Breast epithelium (tissue), 4 donors: ENCODE results near the gene COQ9. TPM values are rescaled to one million over a fixed set of nuclear protein-coding genes. Genes with fewer than 3 reads are reported as not detected.
A peak's percentile ranks its signal among the peaks of the same experiment; 100 is the strongest.

ENCODE experiments used
- DNase-seq, 2 donors: peaks; one replicate each; pipeline ENCODE4 v3.0.0-alpha.2; 2019; ENCODE audit warnings: low spot score in 2 of 2
- H3K27ac ChIP-seq, 2 donors: fragments of 200-600 bp; sonication (generic) in 1 of 2; one replicate each; pipeline ENCODE4 v1.5.1; 2016 to 2019; ENCODE audit warnings: mild to moderate bottlenecking in 1 of 2
- H3K27me3 ChIP-seq, 2 donors: fragments of 200-600 bp; sonication (generic) in 1 of 2; one replicate each; pipeline versions ENCODE4 v1.5.1 to v1.6.0; 2017 to 2019; ENCODE audit warnings: control low read depth in 1 of 2, mild to moderate bottlenecking in 1 of 2
- H3K36me3 ChIP-seq: fragments of 200-600 bp; one replicate; pipeline ENCODE4 v1.5.1; 2019
- H3K4me1 ChIP-seq, 2 donors: fragments of 200-600 bp; sonication (generic); one replicate each; pipeline ENCODE4 v1.5.1; 2016 to 2019; ENCODE audit warnings: control low read depth in 1 of 2
- H3K4me3 ChIP-seq, 3 donors: fragments of 200-600 bp; sonication (generic); 1 replicate in 2 of 3; 2 replicates in 1 of 3; pipeline ENCODE4 v1.5.1; 2016 to 2019; ENCODE audit warnings: mild to moderate bottlenecking in 3 of 3, moderate library complexity in 2 of 3
- H3K9me3 ChIP-seq, 2 donors: fragments of 200-600 bp; sonication (generic) in 1 of 2; one replicate each; pipeline ENCODE4 v1.5.1; 2016 to 2019; ENCODE audit warnings: control low read depth in 1 of 2
- CTCF ChIP-seq, 3 donors: fragments of 450-650 bp; IDR thresholded peaks; one replicate each; pipeline ENCODE4 v1.5.1; 2016 to 2017; ENCODE audit warnings: antibody characterized with exemption in 3 of 3, mild to moderate bottlenecking in 3 of 3, moderate library complexity in 3 of 3
- POLR2A ChIP-seq: fragments of 450-650 bp; IDR thresholded peaks from one replicate; pipeline ENCODE4 v1.6.1; 2016; ENCODE audit warnings: antibody characterized with exemption, mild to moderate bottlenecking, moderate library complexity
- POLR2AphosphoS5 ChIP-seq, 3 donors: sonication (generic); formaldehyde crosslinking; IDR thresholded peaks; one replicate each; pipeline ENCODE4 v1.6.1; 2017; ENCODE audit warnings: antibody characterized with exemption in 3 of 3
- intact Hi-C: fragments of 100-400 bp; cut with DNase I; formaldehyde crosslinking; loops from one replicate; pipeline ENCODE4 v1.15.1; 2023; ENCODE audit warnings: low total_unique reads
- total RNA-seq, 3 donors: library from RNA; depleted of rRNA; stranded (reverse); fragments of >200 nt; gene quantifications; one replicate each; pipeline ENCODE4 v1.1.0, GENCODE V29; 2016

COQ9 gene
- total RNA-seq, 3 donors from 2014 or later = 36.0 to 42.6 (median 40.7) TPM

- H3K27ac ChIP-seq = no peak overlapping the region
- no peaks in the 10 kb centered on the region for H3K4me1 ChIP-seq
- no peak for TF ChIP-seq CTCF (IDR thresholded peaks at IDR 0.05)
- intact Hi-C loops = no loop called here
- H3K27me3 ChIP-seq = no peaks in the 10 kb centered on the region
- H3K4me3 ChIP-seq = no peak overlapping the region
- H3K36me3 ChIP-seq = no peaks in the 10 kb centered on the region
- H3K9me3 ChIP-seq = no peaks in the 10 kb centered on the region
- DNase-seq = no peak
Measured at GRCh38 chr16:57406881-57407280, 40.4 kb upstream of the COQ9 start.

GRCh38 chr16:57407521-57408353 lies 39.5 kb upstream of the COQ9 start:
- H3K4me3 ChIP-seq = no peak overlapping the region
- no peak for DNase-seq
- H3K36me3 ChIP-seq = no peaks in the 10 kb centered on the region
- H3K9me3 ChIP-seq = no peaks in the 10 kb centered on the region
- no peaks in the 10 kb centered on the region for H3K27me3 ChIP-seq
- H3K27ac ChIP-seq = no peak overlapping the region
- no peaks in the 10 kb centered on the region for H3K4me1 ChIP-seq
- TF ChIP-seq CTCF (IDR thresholded peaks at IDR 0.05) = no peak
- intact Hi-C loops = no loop called here

- peak overlapping the region in 1 of 2 donors; percentile 1 for H3K27ac ChIP-seq
Measured at GRCh38 chr16:57409065-57409464, 38.2 kb upstream of the COQ9 start.

GRCh38 chr16:57409870-57410587 lies 37.2 kb upstream of the COQ9 start:
- H3K27me3 ChIP-seq = no peaks in the 10 kb centered on the region
- TF ChIP-seq POLR2A (no peak), CTCF (IDR thresholded peaks at IDR 0.05) (no peak), POLR2AphosphoS5 (IDR thresholded peaks at IDR 0.05) (no peak)
- no peaks in the 10 kb centered on the region for H3K9me3 ChIP-seq
- peak overlapping the region in 1 of 2 donors; percentile 38 for H3K27ac ChIP-seq
- no peak for DNase-seq
- H3K4me3 ChIP-seq = no peak overlapping the region
- intact Hi-C loops = no loop called here
- no peaks in the 10 kb centered on the region for H3K4me1 ChIP-seq
- H3K36me3 ChIP-seq = no peaks in the 10 kb centered on the region

More at GRCh38 chr16:57409065-57409464, 38.2 kb upstream of the COQ9 start:
- intact Hi-C loops = no loop called here
- no peak for TF ChIP-seq CTCF (IDR thresholded peaks at IDR 0.05)
- no peak for TF ChIP-seq POLR2AphosphoS5 (IDR thresholded peaks at IDR 0.05)
- no peak for TF ChIP-seq POLR2A
- H3K9me3 ChIP-seq = no peaks in the 10 kb centered on the region
- no peak overlapping the region for H3K4me3 ChIP-seq
- no peaks in the 10 kb centered on the region for H3K4me1 ChIP-seq
- no peaks in the 10 kb centered on the region for H3K27me3 ChIP-seq
- H3K36me3 ChIP-seq = no peaks in the 10 kb centered on the region
- DNase-seq = no peak

GRCh38 chr16:57411362-57411976 lies 35.8 kb upstream of the COQ9 start:
- Histone ChIP-seq H3K4me3 (no peak overlapping the region), H3K27me3 (no peaks in the 10 kb centered on the region), H3K27ac (no peak overlapping the region), H3K36me3 (no peaks in the 10 kb centered on the region), H3K4me1 (no peaks in the 10 kb centered on the region), H3K9me3 (no peaks in the 10 kb centered on the region)
- TF ChIP-seq POLR2A (no peak), CTCF (IDR thresholded peaks at IDR 0.05) (no peak), POLR2AphosphoS5 (IDR thresholded peaks at IDR 0.05) (no peak)
- intact Hi-C loops = no loop called here
- no peak for DNase-seq
